Transverse colon (tissue), 4 donors: ENCODE results near the gene LRRC36.

Experiments
- CTCF ChIP-seq, 5 experiments: fragments of 200-600 bp in 3 of 5; fragments of 450-650 bp in 2 of 5; sonication (generic) in 3 of 5; IDR thresholded peaks; 1 replicate in 2 of 5; 2 replicates in 3 of 5; pipeline ENCODE4 v1.5.1; 2016 to 2017; ENCODE audit warnings: antibody characterized with exemption in 5 of 5, inconsistent platforms in 3 of 5, mild to moderate bottlenecking in 2 of 5, moderate library complexity in 1 of 5
- EP300 ChIP-seq: sonication (generic); formaldehyde crosslinking; IDR thresholded peaks from one replicate; pipeline ENCODE4 v1.6.1; 2017; ENCODE audit warnings: antibody characterized with exemption, low read depth
- POLR2A ChIP-seq: fragments of 450-650 bp; IDR thresholded peaks from one replicate; pipeline ENCODE4 v1.6.1; 2016; ENCODE audit warnings: antibody characterized with exemption, mild to moderate bottlenecking, moderate library complexity
- POLR2AphosphoS5 ChIP-seq, 3 donors: sonication (generic); formaldehyde crosslinking; IDR thresholded peaks; one replicate each; pipeline ENCODE4 v1.6.1; 2016; ENCODE audit warnings: antibody characterized with exemption in 3 of 3

- no peak for TF ChIP-seq CTCF (IDR thresholded peaks at IDR 0.05)
- TF ChIP-seq POLR2AphosphoS5 (IDR thresholded peaks at IDR 0.05): peak in 2 of 3 donors; percentile 70 to 72
- TF ChIP-seq EP300: no peak
- TF ChIP-seq POLR2A: peak; percentile 97
Measured at GRCh38 chr16:67429799-67430503, 103.3 kb downstream of the LRRC36 start.
